ENCODE data around the gene UNK.

Gene UNK, protein sequence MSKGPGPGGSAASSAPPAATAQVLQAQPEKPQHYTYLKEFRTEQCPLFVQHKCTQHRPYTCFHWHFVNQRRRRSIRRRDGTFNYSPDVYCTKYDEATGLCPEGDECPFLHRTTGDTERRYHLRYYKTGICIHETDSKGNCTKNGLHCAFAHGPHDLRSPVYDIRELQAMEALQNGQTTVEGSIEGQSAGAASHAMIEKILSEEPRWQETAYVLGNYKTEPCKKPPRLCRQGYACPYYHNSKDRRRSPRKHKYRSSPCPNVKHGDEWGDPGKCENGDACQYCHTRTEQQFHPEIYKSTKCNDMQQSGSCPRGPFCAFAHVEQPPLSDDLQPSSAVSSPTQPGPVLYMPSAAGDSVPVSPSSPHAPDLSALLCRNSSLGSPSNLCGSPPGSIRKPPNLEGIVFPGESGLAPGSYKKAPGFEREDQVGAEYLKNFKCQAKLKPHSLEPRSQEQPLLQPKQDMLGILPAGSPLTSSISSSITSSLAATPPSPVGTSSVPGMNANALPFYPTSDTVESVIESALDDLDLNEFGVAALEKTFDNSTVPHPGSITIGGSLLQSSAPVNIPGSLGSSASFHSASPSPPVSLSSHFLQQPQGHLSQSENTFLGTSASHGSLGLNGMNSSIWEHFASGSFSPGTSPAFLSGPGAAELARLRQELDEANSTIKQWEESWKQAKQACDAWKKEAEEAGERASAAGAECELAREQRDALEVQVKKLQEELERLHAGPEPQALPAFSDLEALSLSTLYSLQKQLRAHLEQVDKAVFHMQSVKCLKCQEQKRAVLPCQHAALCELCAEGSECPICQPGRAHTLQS

DNA sequence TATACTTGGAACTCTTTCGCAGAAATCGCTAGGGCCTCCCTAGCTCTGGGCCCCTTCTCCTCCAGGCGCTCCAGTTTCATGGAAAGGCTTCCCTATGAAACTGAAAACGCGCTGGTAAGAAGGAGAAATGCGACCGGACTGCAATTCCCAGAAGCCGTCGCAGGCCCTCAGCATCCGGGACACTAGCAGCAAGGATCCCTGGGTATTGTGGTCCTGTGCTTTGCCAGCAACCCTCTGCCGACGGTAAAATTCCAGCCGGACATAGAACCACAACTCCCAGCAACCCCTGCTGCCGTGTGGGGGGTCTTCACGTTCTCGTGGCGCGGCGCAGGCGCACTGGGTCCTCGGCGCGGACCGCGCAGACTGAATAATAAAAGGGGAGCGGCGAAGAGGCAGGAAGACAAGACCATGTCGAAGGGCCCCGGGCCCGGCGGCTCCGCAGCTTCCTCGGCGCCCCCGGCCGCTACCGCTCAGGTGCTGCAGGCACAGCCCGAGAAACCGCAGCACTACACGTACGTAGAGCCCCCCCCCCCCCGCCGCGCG is at the start of gene UNK:
Gene UNK (plus strand): TSS at position 334 of the 543 bp plus-strand sequence. CDS start 75 bp downstream, at position 409.
- peak; percentile 99 to 100 for DNase-seq

DNA sequence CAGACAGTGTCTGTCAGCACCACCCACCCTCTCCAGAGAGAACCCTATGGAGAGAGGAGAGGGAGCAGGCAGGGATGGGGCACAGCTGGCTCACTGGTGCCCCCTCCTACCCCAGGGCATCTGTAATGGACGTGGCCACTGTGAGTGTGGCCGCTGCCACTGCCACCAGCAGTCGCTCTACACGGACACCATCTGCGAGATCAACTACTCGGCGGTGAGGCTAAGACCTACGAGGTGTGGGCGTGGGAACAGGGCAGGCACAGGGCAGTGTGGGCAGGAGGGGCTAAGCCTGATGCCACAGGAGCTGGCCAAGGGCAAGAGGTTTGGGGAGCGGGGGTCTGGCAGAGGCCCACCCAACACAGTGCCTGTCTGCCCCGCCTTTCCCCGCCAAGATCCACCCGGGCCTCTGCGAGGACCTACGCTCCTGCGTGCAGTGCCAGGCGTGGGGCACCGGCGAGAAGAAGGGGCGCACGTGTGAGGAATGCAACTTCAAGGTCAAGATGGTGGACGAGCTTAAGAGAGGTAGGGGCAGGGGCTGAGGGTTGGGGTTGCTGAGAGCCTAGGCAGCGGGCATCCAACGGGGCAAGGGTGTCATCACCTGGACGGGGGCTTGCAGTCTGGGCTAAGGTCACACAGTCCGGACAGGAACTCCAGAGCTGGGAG is 48.3 kb upstream of the UNK start:
- DNase-seq: no peak

DNA sequence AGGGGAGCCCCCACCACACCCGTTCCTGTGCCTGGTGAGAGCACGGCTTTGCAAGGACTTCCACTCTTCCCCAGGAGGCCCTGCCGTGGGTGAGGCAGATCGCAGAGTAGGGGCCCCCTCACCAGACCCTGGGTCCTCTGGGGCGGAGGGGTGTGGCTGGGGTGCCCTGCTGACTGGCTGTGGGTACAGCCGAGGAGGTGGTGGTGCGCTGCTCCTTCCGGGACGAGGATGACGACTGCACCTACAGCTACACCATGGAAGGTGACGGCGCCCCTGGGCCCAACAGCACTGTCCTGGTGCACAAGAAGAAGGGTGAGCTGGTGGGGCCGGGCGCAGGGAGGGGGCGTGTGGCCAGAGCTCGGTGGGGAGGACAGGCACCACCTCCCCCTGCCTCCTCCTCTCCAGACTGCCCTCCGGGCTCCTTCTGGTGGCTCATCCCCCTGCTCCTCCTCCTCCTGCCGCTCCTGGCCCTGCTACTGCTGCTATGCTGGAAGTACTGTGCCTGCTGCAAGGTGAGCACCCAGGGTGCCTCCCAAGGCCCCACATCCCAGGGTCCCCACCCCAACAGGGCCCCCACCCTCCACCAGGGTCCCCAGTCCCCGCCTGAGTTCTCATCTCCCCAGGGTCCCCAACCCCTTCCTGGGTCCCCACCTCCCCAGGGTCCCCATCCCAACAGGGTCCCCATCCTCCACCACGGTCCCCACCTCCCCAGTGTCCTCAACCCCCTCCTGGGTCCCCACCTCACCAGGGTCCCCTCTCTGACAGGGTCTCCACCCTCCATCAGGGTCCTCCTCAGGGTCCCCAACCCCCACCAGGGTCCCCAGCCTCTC is 47.3 kb upstream of the UNK start:
- no peak for DNase-seq

DNA sequence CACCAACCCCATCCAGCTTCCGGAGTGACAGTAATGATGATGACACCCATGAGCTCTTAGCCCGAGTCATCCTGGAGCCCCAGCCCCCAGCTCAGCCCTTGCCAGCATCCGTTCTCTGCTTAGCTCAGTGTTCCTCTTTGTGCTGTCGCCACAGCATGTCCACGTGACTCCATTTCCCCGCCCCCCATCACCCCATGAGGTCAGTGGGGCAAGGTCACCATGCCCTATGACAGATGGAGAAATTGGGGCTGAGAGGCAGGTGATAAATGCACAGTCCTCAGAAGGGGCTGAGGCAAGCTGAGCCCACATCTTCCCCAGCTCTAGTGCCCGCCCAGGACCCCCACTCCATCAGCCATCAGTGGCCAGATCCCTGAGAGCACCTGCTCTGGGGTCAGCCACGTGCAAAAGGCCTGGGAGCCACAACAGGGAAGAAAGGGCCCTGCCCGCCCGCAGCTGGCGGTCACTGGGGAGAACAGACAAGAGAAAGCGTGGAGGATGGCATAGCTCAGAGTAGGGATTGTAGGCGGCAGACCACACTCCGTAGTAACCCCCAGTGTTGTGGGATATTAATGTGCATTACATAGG is 46.3 kb upstream of the UNK start:
- DNase-seq: no peak

DNA sequence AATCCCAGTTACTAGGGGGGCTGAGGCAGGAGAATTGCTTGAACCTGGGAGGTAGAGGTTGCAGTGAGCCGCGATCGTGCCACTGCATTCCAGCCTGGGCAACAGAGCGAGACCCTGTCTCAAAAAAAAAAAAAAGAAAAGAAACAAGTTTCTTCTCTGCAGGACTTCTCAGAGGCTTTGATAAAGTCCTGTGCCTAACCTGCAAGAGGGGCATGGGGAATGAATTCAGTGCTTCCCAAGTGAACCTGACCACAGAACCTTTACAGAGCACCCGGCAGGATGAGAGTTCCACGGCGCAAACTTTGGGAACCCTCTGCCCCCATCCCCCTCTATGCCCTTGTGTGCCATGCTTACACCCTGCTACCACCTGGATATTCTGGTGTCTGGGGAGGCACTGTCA is 45.4 kb upstream of the UNK start:
- DNase-seq: no peak

DNA sequence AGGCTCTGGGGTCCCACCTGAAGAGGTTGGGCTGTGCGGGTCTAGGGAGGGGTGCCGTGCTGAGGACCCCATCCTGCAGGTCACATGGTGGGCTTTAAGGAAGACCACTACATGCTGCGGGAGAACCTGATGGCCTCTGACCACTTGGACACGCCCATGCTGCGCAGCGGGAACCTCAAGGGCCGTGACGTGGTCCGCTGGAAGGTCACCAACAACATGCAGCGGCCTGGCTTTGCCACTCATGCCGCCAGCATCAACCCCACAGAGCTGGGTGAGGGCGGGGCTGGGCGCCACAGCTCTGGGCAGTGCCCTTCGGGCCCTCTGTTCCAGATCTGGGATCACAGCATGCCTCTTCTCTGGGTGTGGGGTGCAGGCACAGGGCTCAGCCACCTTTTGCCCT is 44.8 kb upstream of the UNK start:
- no peak for DNase-seq

DNA sequence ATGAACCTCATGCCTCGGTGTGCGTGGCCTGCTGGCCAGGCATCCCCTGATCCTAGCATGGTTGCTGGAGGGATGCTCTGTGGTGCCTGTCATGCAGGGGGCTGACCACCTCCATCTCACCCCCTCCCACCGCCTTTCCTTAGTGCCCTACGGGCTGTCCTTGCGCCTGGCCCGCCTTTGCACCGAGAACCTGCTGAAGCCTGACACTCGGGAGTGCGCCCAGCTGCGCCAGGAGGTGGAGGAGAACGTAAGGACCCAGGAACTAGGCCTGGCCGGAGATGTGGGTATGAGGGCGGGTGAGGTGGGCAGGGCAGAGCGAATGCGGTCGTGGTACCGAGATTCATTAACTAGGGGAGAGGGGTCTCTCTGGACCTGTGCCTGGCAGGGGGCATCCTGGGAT is 44.4 kb upstream of the UNK start:
- no peak for DNase-seq

DNA sequence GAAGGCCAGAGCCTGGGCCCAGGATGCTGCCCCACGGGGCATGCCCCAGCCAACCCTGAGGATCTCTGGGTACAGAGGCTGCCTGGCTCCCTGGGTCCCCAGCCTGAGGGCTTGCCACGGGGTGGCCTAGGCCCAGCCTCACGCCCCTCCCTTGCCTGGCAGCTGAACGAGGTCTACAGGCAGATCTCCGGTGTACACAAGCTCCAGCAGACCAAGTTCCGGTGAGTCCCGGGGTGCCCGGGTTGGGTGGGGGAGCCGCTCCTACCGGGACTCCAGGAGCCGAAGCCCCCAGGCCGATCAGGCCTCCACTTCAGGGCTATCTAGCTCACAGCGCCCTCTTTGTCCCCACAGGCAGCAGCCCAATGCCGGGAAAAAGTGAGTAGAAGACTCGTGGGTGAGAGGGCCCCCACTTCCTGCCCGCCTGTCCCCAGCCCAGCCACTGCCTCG is 44.0 kb upstream of the UNK start:
- DNase-seq: no peak

DNA sequence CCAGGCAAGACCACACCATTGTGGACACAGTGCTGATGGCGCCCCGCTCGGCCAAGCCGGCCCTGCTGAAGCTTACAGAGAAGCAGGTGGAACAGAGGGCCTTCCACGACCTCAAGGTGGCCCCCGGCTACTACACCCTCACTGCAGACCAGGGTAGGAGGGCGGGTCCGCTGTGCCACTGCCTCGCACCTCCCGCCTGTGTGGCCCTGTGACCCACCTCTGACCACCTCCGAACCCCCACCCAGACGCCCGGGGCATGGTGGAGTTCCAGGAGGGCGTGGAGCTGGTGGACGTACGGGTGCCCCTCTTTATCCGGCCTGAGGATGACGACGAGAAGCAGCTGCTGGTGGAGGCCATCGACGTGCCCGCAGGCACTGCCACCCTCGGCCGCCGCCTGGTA is 42.3 kb upstream of the UNK start:
- DNase-seq: no peak

DNA sequence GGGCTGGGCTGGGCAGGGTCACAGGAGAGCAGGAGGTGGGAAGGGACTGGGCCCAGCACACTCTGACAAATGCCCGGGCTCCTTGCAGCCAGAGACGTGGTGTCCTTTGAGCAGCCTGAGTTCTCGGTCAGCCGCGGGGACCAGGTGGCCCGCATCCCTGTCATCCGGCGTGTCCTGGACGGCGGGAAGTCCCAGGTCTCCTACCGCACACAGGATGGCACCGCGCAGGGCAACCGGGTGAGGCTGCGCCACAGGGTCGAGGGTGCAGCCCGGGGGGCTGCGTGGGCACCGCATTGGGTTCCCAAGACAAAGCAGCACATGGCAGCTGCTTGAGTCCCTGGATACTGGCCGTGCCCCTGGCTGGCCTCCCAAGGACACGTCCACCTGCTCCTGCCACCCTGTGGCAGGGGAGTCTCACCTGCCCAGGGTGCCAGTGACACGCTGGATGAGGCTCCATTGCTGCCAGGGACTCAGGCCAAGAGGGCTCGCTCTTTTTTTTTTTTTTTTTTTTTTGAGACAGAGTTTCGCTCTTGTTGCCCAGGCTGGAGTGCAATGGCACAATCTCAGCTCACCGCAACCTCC is 40.9 kb upstream of the UNK start:
- no peak for DNase-seq

DNA sequence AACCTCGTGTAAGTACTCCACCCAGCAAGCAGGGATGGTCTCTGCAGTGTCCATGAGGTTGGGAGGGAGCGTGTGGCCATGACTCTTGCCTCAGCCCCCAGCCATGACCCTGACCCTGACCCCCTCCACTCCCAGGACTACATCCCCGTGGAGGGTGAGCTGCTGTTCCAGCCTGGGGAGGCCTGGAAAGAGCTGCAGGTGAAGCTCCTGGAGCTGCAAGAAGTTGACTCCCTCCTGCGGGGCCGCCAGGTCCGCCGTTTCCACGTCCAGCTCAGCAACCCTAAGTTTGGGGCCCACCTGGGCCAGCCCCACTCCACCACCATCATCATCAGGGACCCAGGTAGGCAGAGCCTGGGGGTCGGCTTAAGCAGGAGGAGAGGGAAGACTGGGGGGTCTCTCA is 35.9 kb upstream of the UNK start:
- no peak for DNase-seq

DNA sequence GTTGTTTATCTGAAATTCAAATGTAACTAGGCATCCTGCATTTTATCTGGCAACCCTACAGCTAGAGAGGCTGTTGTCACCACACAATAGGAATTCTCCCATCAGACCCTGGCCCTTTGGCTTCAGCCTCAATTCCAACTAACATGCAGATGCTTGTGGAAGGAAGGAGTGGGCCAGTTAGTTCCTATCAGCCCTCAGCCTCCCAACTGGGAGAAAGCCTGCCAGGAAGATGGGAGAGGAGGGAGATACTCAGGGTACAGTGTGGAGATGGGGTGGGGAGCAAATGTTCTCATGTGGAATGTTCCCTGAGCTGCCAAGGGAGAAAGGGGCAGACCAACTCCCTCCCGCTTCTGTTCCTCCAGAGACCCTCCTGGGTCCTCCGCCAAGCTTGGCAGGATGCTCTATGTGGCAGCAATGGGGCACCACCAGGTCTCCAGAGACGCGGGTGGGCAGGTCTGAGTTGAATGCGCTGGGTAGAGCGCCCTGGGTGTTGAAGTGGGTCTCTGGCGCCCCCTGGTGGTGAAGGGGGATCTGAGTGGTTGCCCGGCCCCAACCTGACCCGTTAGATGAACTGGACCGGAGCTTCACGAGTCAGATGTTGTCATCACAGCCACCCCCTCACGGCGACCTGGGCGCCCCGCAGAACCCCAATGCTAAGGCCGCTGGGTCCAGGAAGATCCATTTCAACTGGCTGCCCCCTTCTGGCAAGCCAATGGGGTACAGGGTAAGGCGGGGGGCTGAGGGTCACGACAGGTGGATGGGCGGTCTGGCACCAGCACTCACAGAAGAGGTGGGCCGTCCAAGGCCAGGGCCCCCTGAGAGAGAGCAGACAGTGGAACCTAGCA is 34.8 kb upstream of the UNK start:
- peak; percentile 71 to 86 for DNase-seq

DNA sequence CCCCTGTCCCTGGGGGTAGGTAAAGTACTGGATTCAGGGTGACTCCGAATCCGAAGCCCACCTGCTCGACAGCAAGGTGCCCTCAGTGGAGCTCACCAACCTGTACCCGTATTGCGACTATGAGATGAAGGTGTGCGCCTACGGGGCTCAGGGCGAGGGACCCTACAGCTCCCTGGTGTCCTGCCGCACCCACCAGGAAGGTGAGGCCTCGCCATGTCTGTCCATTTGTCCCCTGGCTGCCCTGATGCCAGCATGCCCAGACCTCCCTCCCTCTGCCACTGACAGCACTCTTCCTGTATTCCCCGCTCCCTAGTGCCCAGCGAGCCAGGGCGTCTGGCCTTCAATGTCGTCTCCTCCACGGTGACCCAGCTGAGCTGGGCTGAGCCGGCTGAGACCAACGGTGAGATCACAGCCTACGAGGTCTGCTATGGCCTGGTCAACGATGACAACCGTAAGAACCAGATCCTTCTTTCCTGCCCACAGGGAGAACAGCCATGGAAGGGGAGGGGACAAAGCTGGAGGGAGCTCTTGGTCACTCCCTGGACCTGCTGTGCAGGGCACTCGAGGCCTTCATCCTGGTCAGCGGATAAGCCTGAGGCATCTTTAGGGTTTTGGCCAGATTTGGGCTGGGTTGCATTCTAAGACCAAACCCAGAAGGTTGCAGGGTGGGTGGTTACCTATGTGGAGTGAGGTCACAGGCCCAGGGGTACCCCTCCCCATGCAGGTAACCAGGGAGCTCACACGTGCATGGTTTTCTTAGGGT is 33.8 kb upstream of the UNK start:
- DNase-seq: no peak

DNA sequence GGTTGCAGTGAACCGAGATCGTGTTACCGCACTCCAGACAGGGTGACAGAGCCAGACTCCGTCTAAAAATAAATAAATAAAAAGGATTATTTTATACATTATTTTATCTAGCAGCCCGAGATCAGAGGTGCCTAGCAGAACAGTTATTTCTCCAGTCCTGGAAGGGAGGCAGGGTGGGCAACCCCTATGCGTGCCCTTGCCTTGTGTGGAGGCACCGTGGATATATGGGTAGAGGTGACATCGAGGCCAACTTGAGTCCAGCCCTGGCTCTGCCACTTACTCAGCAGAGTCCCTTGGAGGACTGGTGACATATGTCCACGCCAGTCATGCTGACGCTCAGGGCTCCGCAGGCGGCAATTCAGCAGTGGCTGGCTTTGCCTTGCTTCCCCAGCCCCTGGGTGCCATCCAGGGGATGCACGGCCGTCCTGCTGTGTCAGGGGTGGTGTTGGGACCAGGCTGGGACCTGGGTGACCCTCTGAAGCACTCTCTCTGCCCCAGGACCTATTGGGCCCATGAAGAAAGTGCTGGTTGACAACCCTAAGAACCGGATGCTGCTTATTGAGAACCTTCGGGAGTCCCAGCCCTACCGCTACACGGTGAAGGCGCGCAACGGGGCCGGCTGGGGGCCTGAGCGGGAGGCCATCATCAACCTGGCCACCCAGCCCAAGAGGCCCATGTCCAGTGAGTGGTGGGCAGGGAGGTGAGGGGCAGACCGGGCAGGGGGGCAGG is 32.8 kb upstream of the UNK start:
- DNase-seq: no peak

DNA sequence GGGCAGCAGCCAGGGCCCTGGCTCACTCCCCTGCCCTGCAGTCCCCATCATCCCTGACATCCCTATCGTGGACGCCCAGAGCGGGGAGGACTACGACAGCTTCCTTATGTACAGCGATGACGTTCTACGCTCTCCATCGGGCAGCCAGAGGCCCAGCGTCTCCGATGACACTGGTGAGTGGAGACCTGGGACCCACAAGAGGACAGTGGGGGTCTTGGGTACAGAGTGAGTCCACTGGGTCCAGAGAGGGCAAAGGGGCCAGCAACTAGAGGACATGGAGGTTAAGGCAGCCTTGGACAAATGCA is 32.2 kb upstream of the UNK start:
- no peak for DNase-seq

DNA sequence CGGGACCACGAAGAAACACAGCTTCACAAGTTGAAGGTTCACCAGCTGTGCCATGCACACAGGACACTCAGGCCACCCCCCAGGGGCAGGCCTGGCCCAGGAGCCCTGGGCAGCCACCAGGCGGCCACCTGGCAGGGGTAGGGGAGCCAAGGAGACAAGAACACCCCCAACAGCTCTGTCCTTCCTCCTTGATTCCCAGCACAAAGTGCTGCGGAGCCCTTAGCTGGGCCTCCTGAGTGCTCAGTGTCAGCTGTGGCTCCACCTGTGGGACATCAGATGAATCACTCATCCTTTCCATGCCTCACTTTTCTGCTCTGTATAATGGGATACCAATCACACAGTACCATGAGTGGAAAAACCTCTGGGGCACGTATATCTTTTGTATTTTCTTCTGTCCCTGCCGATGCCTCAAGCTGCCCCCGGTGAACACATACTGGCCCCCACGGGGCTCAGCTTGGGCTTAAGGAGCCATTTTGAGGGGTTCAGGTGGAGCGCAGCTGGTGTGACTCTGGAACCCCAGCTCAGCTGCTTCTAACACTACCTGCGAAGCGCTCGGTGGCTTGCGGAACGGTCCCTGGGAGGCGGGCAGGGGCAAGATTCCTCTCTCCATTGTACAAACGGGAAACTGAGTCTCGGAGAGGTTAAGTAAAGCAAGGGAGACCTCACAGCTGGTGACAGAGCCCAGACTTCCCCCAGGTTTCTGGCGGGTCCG is 31.6 kb upstream of the UNK start:
- no peak for DNase-seq

DNA sequence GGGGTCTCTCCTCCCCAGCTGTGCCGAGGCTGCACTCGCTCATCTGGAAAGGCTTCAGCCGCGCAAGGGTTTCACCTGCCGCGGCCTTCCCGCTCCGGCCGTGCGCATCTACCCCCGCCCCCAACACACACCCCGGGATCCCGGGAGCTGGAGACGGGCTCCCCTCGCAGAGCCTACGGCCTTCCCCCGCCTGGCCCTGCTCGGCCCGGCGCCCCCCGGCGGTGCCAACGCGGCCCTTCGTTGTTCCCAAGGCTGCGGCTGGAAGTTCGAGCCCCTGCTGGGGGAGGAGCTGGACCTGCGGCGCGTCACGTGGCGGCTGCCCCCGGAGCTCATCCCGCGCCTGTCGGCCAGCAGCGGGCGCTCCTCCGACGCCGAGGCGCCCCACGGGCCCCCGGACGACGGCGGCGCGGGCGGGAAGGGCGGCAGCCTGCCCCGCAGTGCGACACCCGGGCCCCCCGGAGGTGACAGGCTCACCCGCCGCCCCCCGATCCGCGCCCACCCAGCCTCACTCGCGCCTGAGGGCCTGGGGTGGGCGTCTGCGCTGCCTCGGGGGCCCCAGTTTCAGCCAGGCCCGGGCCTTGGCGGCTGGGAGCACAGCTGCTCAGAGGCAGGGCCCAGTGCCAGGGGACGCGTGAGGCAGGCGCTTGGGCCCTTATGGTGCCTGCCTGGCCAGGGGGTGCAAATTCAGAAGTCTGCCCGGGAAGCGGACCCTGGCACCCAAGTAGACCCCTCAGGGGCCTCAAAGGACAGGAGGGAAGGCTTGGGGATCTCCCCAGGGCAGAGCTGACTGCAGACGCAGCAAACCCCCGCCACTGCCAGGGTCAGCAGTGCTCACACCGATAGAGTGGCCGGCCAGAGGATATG is 30.9 kb upstream of the UNK start:
- DNase-seq: peak; percentile 72 to 78
